Esophagus muscularis mucosa (tissue), 3 donors: Measurements from ENCODE around the gene RPL10A.

Source experiments
- POLR2A ChIP-seq: fragments of 450-650 bp; IDR thresholded peaks from one replicate; pipeline ENCODE4 v1.6.1; 2017; ENCODE audit warnings: antibody characterized with exemption, moderate library complexity, mild to moderate bottlenecking, low read depth
- TF ChIP-seq, protein P1 (sequence below), 3 experiments: fragments of 200-600 bp in 2 of 3; fragments of 450-650 bp in 1 of 3; sonication (generic) in 2 of 3; IDR thresholded peaks; one replicate each; pipeline ENCODE4 v1.5.1; 2017 to 2019; ENCODE audit warnings: antibody characterized with exemption in 3 of 3, mild to moderate bottlenecking in 2 of 3, moderate library complexity in 1 of 3

DNA sequence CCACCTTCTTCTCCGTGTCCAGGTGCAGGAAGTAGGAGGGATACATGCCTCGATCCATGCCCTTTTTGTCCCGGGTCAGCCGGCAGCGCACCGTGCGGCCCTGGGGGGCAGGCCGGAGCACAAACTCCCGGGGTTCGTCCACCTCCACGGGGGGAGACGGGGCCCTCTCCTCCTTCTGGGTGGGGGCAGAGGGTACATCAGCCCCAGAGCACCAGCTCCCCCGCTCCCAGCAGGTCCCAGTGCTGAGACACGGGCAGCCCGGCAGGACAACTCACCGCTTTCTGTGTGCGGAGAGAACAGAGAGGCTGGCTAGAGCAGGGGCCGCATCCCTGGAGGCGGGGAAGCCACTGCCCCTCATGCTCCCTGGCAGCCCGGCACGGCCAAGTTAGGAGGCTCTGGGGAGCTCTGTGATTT lies 37.8 kb downstream of the RPL10A start:
- TF ChIP-seq, protein P1, sequence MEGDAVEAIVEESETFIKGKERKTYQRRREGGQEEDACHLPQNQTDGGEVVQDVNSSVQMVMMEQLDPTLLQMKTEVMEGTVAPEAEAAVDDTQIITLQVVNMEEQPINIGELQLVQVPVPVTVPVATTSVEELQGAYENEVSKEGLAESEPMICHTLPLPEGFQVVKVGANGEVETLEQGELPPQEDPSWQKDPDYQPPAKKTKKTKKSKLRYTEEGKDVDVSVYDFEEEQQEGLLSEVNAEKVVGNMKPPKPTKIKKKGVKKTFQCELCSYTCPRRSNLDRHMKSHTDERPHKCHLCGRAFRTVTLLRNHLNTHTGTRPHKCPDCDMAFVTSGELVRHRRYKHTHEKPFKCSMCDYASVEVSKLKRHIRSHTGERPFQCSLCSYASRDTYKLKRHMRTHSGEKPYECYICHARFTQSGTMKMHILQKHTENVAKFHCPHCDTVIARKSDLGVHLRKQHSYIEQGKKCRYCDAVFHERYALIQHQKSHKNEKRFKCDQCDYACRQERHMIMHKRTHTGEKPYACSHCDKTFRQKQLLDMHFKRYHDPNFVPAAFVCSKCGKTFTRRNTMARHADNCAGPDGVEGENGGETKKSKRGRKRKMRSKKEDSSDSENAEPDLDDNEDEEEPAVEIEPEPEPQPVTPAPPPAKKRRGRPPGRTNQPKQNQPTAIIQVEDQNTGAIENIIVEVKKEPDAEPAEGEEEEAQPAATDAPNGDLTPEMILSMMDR (IDR thresholded peaks at IDR 0.05) = no peak
- no peak for TF ChIP-seq POLR2A
